Mesenchymal stem cell (in vitro differentiated cells and primary cell): ENCODE results near the gene CMTM4.

Experiments used
- DNase-seq: peaks from one replicate; pipeline ENCODE4 v3.0.0-alpha.2; 2013
- H2AFZ ChIP-seq: one replicate; pipeline ENCODE4 v1.6.1; 2013; ENCODE audit warnings: low read depth, mild to moderate bottlenecking, control low read depth, inconsistent platforms, low read length, moderate library complexity
- H2AK5ac ChIP-seq: 2 replicates; pipeline ENCODE4 v1.6.1; 2013; ENCODE audit warnings: low read length, moderate library complexity, mild to moderate bottlenecking, inconsistent platforms; ENCODE audit not compliant: severe bottlenecking
- H2BK120ac ChIP-seq: one replicate; pipeline ENCODE4 v1.6.1; 2013; ENCODE audit warnings: low read depth, mild to moderate bottlenecking, inconsistent platforms, low read length, moderate library complexity
- H2BK12ac ChIP-seq, 2 experiments: one replicate each; pipeline ENCODE4 v1.6.1; 2013; ENCODE audit warnings: inconsistent platforms in 2 of 2, low read length in 2 of 2, mild to moderate bottlenecking in 2 of 2, moderate library complexity in 2 of 2, control low read depth in 1 of 2
- H2BK15ac ChIP-seq: one replicate; pipeline ENCODE4 v1.6.1; 2013; ENCODE audit warnings: mild to moderate bottlenecking, low read depth, inconsistent platforms; ENCODE audit not compliant: poor library complexity, severe bottlenecking
- H2BK5ac ChIP-seq: 2 replicates; pipeline ENCODE4 v1.6.1; 2013; ENCODE audit warnings: low read depth, mild to moderate bottlenecking, low read length, control low read depth, inconsistent platforms; ENCODE audit not compliant: poor library complexity, severe bottlenecking
- H3K14ac ChIP-seq, 2 experiments: one replicate each; pipeline ENCODE4 v1.6.1; 2013; ENCODE audit warnings: inconsistent platforms in 2 of 2, low read length in 2 of 2, control low read depth in 1 of 2, mild to moderate bottlenecking in 1 of 2, moderate library complexity in 1 of 2
- H3K18ac ChIP-seq, 2 experiments: one replicate each; pipeline ENCODE4 v1.6.1; 2013; ENCODE audit warnings: inconsistent platforms in 2 of 2, low read length in 2 of 2, control low read depth in 1 of 2, low read depth in 1 of 2, mild to moderate bottlenecking in 1 of 2
- H3K23ac ChIP-seq, 2 experiments: one replicate each; pipeline ENCODE4 v1.6.1; 2013; ENCODE audit warnings: inconsistent platforms in 2 of 2, low read length in 2 of 2, mild to moderate bottlenecking in 2 of 2, moderate library complexity in 2 of 2, control low read depth in 1 of 2
- H3K27ac ChIP-seq: 2 replicates; pipeline ENCODE4 v1.5.1; 2013; ENCODE audit warnings: mild to moderate bottlenecking, moderate library complexity, low read length, control low read depth, inconsistent platforms; ENCODE audit not compliant: poor library complexity, severe bottlenecking
- H3K27me3 ChIP-seq, 2 experiments: 2 replicates each; pipeline versions ENCODE4 v1.6.1 to v1.7.0; 2013; ENCODE audit warnings: low read length in 2 of 2, mild to moderate bottlenecking in 2 of 2, moderate library complexity in 2 of 2, control low read depth in 1 of 2, inconsistent platforms in 1 of 2; ENCODE audit not compliant: control insufficient read depth in 1 of 2, insufficient read depth in 1 of 2
- H3K36me3 ChIP-seq, 2 experiments: 2 replicates each; pipeline versions ENCODE4 v1.6.1 to v1.7.0; 2013; ENCODE audit warnings: low read length in 2 of 2, control low read depth in 1 of 2, inconsistent platforms in 1 of 2, low read depth in 1 of 2, mild to moderate bottlenecking in 1 of 2; ENCODE audit not compliant: insufficient read depth in 2 of 2, control insufficient read depth in 1 of 2
- H3K4ac ChIP-seq, 2 experiments: one replicate each; pipeline ENCODE4 v1.6.1; 2013; ENCODE audit warnings: inconsistent platforms in 2 of 2, low read length in 2 of 2, mild to moderate bottlenecking in 2 of 2, moderate library complexity in 2 of 2, control low read depth in 1 of 2, low read depth in 1 of 2
- H3K4me1 ChIP-seq: 2 replicates; pipeline ENCODE4 v1.6.1; 2013; ENCODE audit warnings: low read depth, low read length, control low read depth; ENCODE audit not compliant: control insufficient read depth, insufficient read depth
- H3K4me2 ChIP-seq: 2 replicates; pipeline ENCODE4 v1.6.1; 2013; ENCODE audit warnings: low read length, mild to moderate bottlenecking, inconsistent platforms; ENCODE audit not compliant: poor library complexity, severe bottlenecking
- H3K4me3 ChIP-seq, 2 experiments: 2 replicates each; pipeline versions ENCODE4 v1.5.1 to v1.7.0; 2013; ENCODE audit warnings: low read length in 2 of 2, mild to moderate bottlenecking in 2 of 2, control low read depth in 1 of 2, low read depth in 1 of 2; ENCODE audit not compliant: insufficient read depth in 1 of 2
- H3K79me1 ChIP-seq: replicated peaks from 2 replicates; pipeline ENCODE4 v1.6.1; 2013; ENCODE audit warnings: mild to moderate bottlenecking, control low read depth, low read length, inconsistent platforms; ENCODE audit not compliant: poor library complexity, severe bottlenecking
- H3K9ac ChIP-seq: 2 replicates; pipeline ENCODE4 v1.7.0; 2013; ENCODE audit warnings: mild to moderate bottlenecking, low read length, moderate library complexity
- H3K9me3 ChIP-seq: 2 replicates; pipeline ENCODE4 v1.7.0; 2013; ENCODE audit warnings: mild to moderate bottlenecking, low read length; ENCODE audit not compliant: control insufficient read depth
- H4K8ac ChIP-seq: one replicate; pipeline ENCODE4 v1.6.1; 2013; ENCODE audit warnings: inconsistent platforms, mild to moderate bottlenecking, low read length, moderate library complexity
- H4K91ac ChIP-seq: one replicate; pipeline ENCODE4 v1.6.1; 2013; ENCODE audit warnings: mild to moderate bottlenecking, low read length, inconsistent platforms
- WGBS: methylation state at CpG from one replicate; pipeline ENCODE4 v1.1.7; 2013; ENCODE audit warnings: mixed read lengths; 5-methylcytosine and 5-hydroxymethylcytosine counted together

Gene CMTM4

GRCh38 chr16:66623755-66624154 is 72.8 kb downstream of the CMTM4 start:
- peaks cover 16% of the 10 kb centered on the region for H3K4me1 ChIP-seq
- no peak overlapping the region for H3K9ac ChIP-seq
- no peak overlapping the region for H2BK12ac ChIP-seq
- no peak overlapping the region for H4K91ac ChIP-seq
- no peak overlapping the region for H3K4me3 ChIP-seq
- H3K9me3 ChIP-seq: no peaks in the 10 kb centered on the region
- H2BK120ac ChIP-seq: no peak overlapping the region
- peaks cover 6 to 14% of the 10 kb centered on the region in 2 experiments for H3K36me3 ChIP-seq
- WGBS: 85% methylated on average over 2 of the region's 3 CpGs
- no peak overlapping the region for H3K14ac ChIP-seq
- H3K23ac ChIP-seq: no peak overlapping the region
- H3K4me2 ChIP-seq: no peak overlapping the region
- no peak overlapping the region for H3K18ac ChIP-seq
- H4K8ac ChIP-seq: no peak overlapping the region
- DNase-seq: no peak
- peaks cover 6% of the 10 kb centered on the region for H3K79me1 ChIP-seq
- H3K4ac ChIP-seq: no peak overlapping the region
- no peak overlapping the region for H2BK15ac ChIP-seq
- no peak overlapping the region for H2BK5ac ChIP-seq
- H3K27ac ChIP-seq: no peak overlapping the region
- H2AK5ac ChIP-seq: no peak overlapping the region
- no peak overlapping the region for H2AFZ ChIP-seq
- no peaks in the 10 kb centered on the region for H3K27me3 ChIP-seq

GRCh38 chr16:66622863-66623262 is 73.7 kb downstream of the CMTM4 start:
- Histone ChIP-seq H3K9ac (no peak overlapping the region), H3K18ac (no peak overlapping the region), H4K91ac (no peak overlapping the region)

GRCh38 chr16:66621973-66622372 is 74.6 kb downstream of the CMTM4 start:
- Histone ChIP-seq H3K14ac (no peak overlapping the region), H3K4me2 (no peak overlapping the region), H3K18ac (no peak overlapping the region), H4K8ac (peak overlapping the region; percentile 9), H3K9me3 (no peaks in the 10 kb centered on the region), H3K79me1 (peaks cover 6% of the 10 kb centered on the region), H2AK5ac (no peak overlapping the region), H3K27me3 (no peaks in the 10 kb centered on the region), H3K4ac (no peak overlapping the region), H2BK5ac (no peak overlapping the region), H3K4me1 (peaks cover 25% of the 10 kb centered on the region), H2AFZ (no peak overlapping the region), H2BK15ac (no peak overlapping the region), H3K4me3 (no peak overlapping the region), H3K9ac (no peak overlapping the region), H2BK12ac (no peak overlapping the region), H3K27ac (no peak overlapping the region), H2BK120ac (no peak overlapping the region), H4K91ac (no peak overlapping the region), H3K23ac (no peak overlapping the region), H3K36me3 (peaks cover 6 to 14% of the 10 kb centered on the region in 2 experiments)
- WGBS: 96% methylated on average over 14 of the region's 14 CpGs
- DNase-seq: no peak

More at GRCh38 chr16:66622863-66623262, 73.7 kb downstream of the CMTM4 start:
- no peak for DNase-seq
- Histone ChIP-seq H2BK12ac (no peak overlapping the region), H4K8ac (no peak overlapping the region), H2BK15ac (no peak overlapping the region), H3K4me3 (no peak overlapping the region), H2AK5ac (no peak overlapping the region), H3K79me1 (peaks cover 6% of the 10 kb centered on the region), H3K9me3 (no peaks in the 10 kb centered on the region), H3K27me3 (no peaks in the 10 kb centered on the region), H3K14ac (no peak overlapping the region), H2AFZ (no peak overlapping the region), H3K23ac (no peak overlapping the region), H2BK120ac (no peak overlapping the region), H3K27ac (no peak overlapping the region), H3K4me2 (no peak overlapping the region), H3K4ac (no peak overlapping the region), H3K4me1 (peaks cover 21% of the 10 kb centered on the region), H2BK5ac (no peak overlapping the region), H3K36me3 (peaks cover 6 to 14% of the 10 kb centered on the region in 2 experiments)
- 69% methylated on average over 3 of the region's 3 CpGs for whole genome bisulfite sequencing

- Histone ChIP-seq H3K4ac (no peak overlapping the region), H2BK15ac (no peak overlapping the region), H3K79me1 (peaks cover 4% of the 10 kb centered on the region), H2BK5ac (no peak overlapping the region), H3K4me1 (peaks cover 31% of the 10 kb centered on the region), H3K9ac (no peak overlapping the region), H3K4me3 (no peak overlapping the region), H3K36me3 (peaks cover 6 to 14% of the 10 kb centered on the region in 2 experiments), H2AFZ (no peak overlapping the region), H2AK5ac (no peak overlapping the region), H3K23ac (no peak overlapping the region), H2BK120ac (no peak overlapping the region), H4K91ac (peak overlapping the region; percentile 85), H3K4me2 (no peak overlapping the region), H3K18ac (peak overlapping the region in 1 of 2 experiments; percentile 13), H3K27ac (no peak overlapping the region), H3K14ac (no peak overlapping the region), H3K9me3 (no peaks in the 10 kb centered on the region), H2BK12ac (peak overlapping the region in 1 of 2 experiments; percentile 95), H4K8ac (peak overlapping the region; percentile 83), H3K27me3 (no peaks in the 10 kb centered on the region)
- DNase-seq: peak; percentile 10
- WGBS: 37% methylated on average over 8 of the region's 8 CpGs
Measured at GRCh38 chr16:66620429-66620795, 76.1 kb downstream of the CMTM4 start.
